Activated CD8-positive, alpha-beta memory T cell treated with anti-CD3 and anti-CD28 coated beads for 1 hour (primary cell): ENCODE measurements around the gene SPC24.
"Not testable (repeated sequence)": the region's sequence is repeated elsewhere in the genome, so short reads cannot be mapped to it uniquely, and the experiment has no call there.

Source experiments
- DNase-seq, 2 donors: peaks; one replicate each; pipeline ENCODE4 v3.0.0-alpha.2; 2020; ENCODE audit warnings: low read depth in 1 of 2; ENCODE audit errors: extremely low read depth in 1 of 2

Gene SPC24

GRCh38 chr19:11131471-11131870 lies 24.1 kb downstream of the SPC24 start:
- no peak for DNase-seq

- DNase-seq, result peak; percentile 31 to 55
These were observed 24.6 kb downstream of the SPC24 start for GRCh38 chr19:11130824-11131455.

DNA sequence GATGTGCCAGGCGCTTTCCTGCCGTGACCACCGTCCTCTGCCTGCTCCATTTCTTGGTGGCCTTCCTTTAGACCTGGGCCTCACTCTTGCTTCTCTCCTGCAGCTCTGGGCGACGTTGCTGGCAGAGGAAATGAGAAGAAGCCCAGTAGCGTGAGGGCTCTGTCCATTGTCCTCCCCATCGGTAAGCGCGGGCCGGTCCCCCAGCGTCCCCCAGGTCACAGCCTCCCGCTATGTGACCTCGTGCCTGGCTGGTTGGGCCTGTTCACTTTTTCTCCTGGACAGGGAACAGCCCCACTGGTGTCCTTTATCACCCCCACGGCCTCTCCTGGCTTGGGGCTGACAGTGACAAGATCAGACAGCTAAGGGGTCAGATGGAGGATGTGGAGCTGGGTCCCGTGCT lies 27.7 kb downstream of the SPC24 start:
- no peak for DNase-seq

- DNase-seq, result peak; percentile 39 to 68
These were observed 29.4 kb downstream of the SPC24 start for GRCh38 chr19:11125994-11126685.

DNA sequence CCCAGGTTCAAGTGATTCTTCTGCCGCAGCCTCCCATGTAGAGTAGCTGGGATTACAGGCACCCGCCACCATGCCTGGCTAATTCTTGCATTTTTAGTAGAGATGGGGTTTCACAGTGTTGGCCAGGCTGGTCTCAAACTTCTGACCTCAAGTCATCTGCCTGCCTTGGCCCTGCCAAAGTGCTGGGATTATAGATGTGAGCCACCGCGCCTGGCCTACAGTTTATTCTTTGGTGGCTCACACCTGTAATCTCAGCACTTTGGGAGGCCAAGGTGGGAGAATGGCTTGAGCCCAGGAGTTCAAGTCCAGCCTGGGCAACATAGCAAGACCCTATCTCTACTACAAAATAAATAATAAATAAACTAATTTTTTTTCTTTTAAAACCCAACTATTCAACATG lies 31.4 kb downstream of the SPC24 start:
- DNase-seq, result not testable (repeated sequence)

DNA sequence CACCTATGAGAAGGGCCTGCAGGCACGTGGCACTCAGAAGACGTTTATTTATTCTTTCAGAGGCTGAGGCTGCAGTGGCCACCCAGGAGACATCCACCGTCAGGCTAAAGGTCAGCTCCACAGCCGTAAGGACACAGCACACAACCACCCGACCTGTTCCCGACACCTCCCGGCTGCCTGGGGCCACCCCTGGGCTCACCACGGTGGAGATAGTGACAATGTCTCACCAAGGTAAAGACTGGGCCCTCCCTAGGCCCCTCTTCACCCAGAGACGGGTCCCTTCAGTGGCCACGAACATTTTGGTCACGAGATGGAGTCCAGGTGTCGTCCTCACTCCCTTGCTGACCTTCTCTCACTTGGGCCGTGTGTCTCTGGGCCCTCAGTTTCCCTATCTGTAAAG lies 32.5 kb downstream of the SPC24 start:
- no peak for DNase-seq

- not testable (repeated sequence) for DNase-seq
These were observed 33.6 kb downstream of the SPC24 start for GRCh38 chr19:11121963-11122362.

- no peak for DNase-seq
These were observed 39.1 kb downstream of the SPC24 start for GRCh38 chr19:11116507-11116906.

DNA sequence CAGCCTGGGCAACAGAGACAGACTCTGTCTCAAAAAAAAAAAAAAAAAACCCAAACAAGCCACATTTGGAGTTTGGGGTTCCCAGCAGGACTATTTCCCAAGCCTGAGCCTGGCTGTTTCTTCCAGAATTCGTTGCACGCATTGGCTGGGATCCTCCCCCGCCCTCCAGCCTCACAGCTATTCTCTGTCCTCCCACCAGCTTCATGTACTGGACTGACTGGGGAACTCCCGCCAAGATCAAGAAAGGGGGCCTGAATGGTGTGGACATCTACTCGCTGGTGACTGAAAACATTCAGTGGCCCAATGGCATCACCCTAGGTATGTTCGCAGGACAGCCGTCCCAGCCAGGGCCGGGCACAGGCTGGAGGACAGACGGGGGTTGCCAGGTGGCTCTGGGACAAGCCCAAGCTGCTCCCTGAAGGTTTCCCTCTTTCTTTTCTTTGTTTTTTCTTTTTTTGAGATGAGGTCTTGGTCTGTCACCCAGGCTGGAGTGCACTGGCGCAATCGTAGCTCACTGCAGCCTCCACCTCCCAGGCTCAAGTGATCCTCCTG lies 39.6 kb downstream of the SPC24 start:
- no peak for DNase-seq

- no peak for DNase-seq
These were observed 40.5 kb downstream of the SPC24 start for GRCh38 chr19:11115042-11115441.

DNA sequence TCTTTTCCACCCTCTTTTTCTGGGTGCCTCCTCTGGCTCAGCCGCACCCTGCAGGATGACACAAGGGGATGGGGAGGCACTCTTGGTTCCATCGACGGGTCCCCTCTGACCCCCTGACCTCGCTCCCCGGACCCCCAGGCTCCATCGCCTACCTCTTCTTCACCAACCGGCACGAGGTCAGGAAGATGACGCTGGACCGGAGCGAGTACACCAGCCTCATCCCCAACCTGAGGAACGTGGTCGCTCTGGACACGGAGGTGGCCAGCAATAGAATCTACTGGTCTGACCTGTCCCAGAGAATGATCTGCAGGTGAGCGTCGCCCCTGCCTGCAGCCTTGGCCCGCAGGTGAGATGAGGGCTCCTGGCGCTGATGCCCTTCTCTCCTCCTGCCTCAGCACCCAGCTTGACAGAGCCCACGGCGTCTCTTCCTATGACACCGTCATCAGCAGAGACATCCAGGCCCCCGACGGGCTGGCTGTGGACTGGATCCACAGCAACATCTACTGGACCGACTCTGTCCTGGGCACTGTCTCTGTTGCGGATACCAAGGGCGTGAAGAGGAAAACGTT lies 42.4 kb downstream of the SPC24 start:
- DNase-seq, result no peak

DNA sequence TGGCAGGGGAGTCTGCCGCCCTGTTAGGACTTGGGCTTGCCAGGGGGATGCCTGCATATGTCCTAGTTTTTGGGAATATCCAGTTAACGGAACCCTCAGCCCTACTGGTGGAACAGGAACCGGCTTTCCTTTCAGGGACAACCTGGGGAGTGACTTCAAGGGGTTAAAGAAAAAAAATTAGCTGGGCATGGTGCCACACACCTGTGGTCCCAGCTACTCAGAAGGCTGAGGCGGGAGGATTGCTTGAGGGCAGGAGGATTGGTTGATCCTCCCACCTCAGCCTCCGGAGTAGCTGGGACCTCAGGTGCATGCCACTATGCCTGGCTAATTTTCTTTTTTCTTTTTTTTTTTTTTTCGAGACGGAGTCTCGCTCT lies 43.8 kb downstream of the SPC24 start:
- no peak for DNase-seq

- no peak for DNase-seq
These were observed 44.3 kb downstream of the SPC24 start for GRCh38 chr19:11111117-11111770.

GRCh38 chr19:11108746-11109145 lies 46.8 kb downstream of the SPC24 start:
- DNase-seq, result no peak

- DNase-seq, result no peak
These were observed 49.1 kb downstream of the SPC24 start for GRCh38 chr19:11106477-11106876.

- no peak for DNase-seq
These were observed 50.5 kb downstream of the SPC24 start for GRCh38 chr19:11105014-11105636.

DNA sequence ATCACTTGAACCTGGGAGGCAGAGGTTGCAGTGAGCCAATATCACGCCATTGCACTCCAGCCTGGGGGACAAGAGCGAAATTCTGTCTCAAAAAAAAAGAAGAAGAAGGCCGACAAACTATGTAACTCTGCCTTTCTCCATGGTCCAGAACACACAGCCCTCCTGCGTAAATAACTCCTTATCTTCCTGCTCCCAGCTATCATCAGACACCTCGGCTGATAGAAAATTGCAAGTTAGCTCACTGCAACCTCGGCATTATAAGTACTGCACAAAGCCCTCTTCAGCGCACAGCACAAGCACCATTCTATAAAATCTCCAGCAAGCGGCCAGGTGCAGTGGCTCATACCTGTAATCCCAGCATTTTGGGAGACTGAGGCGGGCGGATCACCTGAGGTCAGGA lies 51.9 kb downstream of the SPC24 start:
- DNase-seq, result not testable (repeated sequence)

DNA sequence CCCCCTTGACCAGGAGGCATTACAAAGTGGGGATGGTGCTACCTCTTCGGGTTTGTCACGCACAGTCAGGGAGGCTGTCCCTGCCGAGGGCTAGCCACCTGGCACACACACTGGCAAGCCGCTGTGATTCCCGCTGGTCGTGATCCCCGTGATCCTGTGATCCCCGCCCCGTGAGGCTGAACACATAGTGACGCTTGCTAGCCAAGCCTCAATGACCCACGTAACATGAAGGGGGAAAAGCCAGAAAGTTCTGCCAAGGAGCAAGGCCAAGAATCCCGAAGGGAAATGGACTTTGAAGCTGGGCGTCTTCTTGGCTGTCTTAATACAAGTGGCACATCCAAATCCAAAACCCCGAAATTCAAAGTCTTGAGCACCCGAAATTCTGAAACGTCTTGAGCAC lies 52.6 kb downstream of the SPC24 start:
- no peak for DNase-seq

- no peak for DNase-seq
These were observed 54.5 kb downstream of the SPC24 start for GRCh38 chr19:11101057-11101456.

DNA sequence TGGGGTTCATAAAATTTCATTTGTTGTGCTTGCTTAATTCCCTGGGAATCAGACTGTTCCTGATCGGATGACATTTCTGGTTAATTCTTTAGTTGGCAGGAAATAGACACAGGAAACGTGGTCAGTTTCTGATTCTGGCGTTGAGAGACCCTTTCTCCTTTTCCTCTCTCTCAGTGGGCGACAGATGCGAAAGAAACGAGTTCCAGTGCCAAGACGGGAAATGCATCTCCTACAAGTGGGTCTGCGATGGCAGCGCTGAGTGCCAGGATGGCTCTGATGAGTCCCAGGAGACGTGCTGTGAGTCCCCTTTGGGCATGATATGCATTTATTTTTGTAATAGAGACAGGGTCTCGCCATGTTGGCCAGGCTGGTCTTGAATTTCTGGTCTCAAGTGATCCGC lies 55.5 kb downstream of the SPC24 start:
- no peak for DNase-seq

GRCh38 chr19:11098861-11099260 lies 56.7 kb downstream of the SPC24 start:
- DNase-seq, result no peak
